WI38 (cell line): ENCODE results near the gene FZD8.

Experiments used
- H3K4me3 ChIP-seq: 2 replicates; pipeline ENCODE4 v1.5.1; 2011; ENCODE audit warnings: low read depth, mild to moderate bottlenecking, control low read depth, low read length
- CTCF ChIP-seq: IDR thresholded peaks from 2 replicates; pipeline ENCODE4 v1.5.1; 2012; ENCODE audit warnings: low read depth, mild to moderate bottlenecking, control low read depth, low read length

Gene FZD8

GRCh38 chr10:35635576-35635975 is 6.5 kb downstream of the FZD8 start:
- H3K4me3 ChIP-seq, result no peak overlapping the region
- peak; percentile 72 for TF ChIP-seq CTCF

GRCh38 chr10:35633006-35633980 is 8.8 kb downstream of the FZD8 start:
- no peak overlapping the region for H3K4me3 ChIP-seq
- TF ChIP-seq CTCF, result no peak

- no peak for TF ChIP-seq CTCF
- no peak overlapping the region for H3K4me3 ChIP-seq
These were observed 10.1 kb downstream of the FZD8 start for GRCh38 chr10:35632027-35632426.

- TF ChIP-seq CTCF, result no peak
- H3K4me3 ChIP-seq, result no peak overlapping the region
These were observed 10.7 kb downstream of the FZD8 start for GRCh38 chr10:35631404-35631803.

GRCh38 chr10:35626971-35627507 is 15.1 kb downstream of the FZD8 start:
- no peak for TF ChIP-seq CTCF
- no peak overlapping the region for H3K4me3 ChIP-seq

- TF ChIP-seq CTCF, result no peak
These were observed 27.8 kb downstream of the FZD8 start for GRCh38 chr10:35614312-35614711.

GRCh38 chr10:35613597-35614226 is 28.4 kb downstream of the FZD8 start:
- TF ChIP-seq CTCF, result peak; percentile 34
- no peak overlapping the region for H3K4me3 ChIP-seq

More at GRCh38 chr10:35614312-35614711, 27.8 kb downstream of the FZD8 start:
- H3K4me3 ChIP-seq, result no peak overlapping the region
